HUES64 (cell line): ENCODE data around the gene TMPRSS13. TPM values are rescaled to one million over a fixed set of nuclear protein-coding genes. Genes with fewer than 3 reads are reported as not detected.
"Not testable (repeated sequence)": the region's sequence is repeated elsewhere in the genome, so short reads cannot be mapped to it uniquely, and the experiment has no call there.

Source experiments
- H3K27ac ChIP-seq: 2 replicates; pipeline ENCODE4 v1.7.0; 2013; ENCODE audit warnings: low read depth, low read length, inconsistent platforms
- H3K27me3 ChIP-seq: 2 replicates; pipeline ENCODE4 v1.6.1; 2013; ENCODE audit warnings: mild to moderate bottlenecking, low read length; ENCODE audit not compliant: insufficient read depth
- H3K36me3 ChIP-seq: 2 replicates; pipeline ENCODE4 v1.6.1; 2013; ENCODE audit warnings: mild to moderate bottlenecking, low read length; ENCODE audit not compliant: insufficient read depth
- H3K4me1 ChIP-seq: 2 replicates; pipeline ENCODE4 v1.6.1; 2013; ENCODE audit warnings: mild to moderate bottlenecking, low read length, moderate library complexity; ENCODE audit not compliant: insufficient read depth
- H3K4me3 ChIP-seq: 2 replicates; pipeline ENCODE4 v1.5.1; 2013; ENCODE audit warnings: mild to moderate bottlenecking, low read length, moderate library complexity
- H3K9ac ChIP-seq: 2 replicates; pipeline ENCODE4 v1.6.1; 2013; ENCODE audit warnings: mild to moderate bottlenecking, low read depth, low read length
- H3K9me3 ChIP-seq: 2 replicates; pipeline ENCODE4 v1.6.1; 2013; ENCODE audit warnings: low read depth, low read length; ENCODE audit not compliant: insufficient read depth
- WGBS: fragments of 150-250, 120-280 bp; methylation state at CpG from one replicate; pipeline ENCODE4 v1.1.7; 2013; ENCODE audit warnings: missing lambda C conversion rate; 5-methylcytosine and 5-hydroxymethylcytosine counted together
- polyA plus RNA-seq, 2 experiments: library from polyadenylated mRNA; stranded (reverse); fragments of 50-300 nt; gene quantifications; one replicate each; pipeline ENCODE4 v1.2.3, GENCODE V29; 2013

TMPRSS13 gene
- polyA plus RNA-seq (2013, experiment 1 of 2): 0.05 TPM
- 0.32 TPM for polyA plus RNA-seq (2013, experiment 2 of 2)

- Histone ChIP-seq H3K4me3 (peak within 1 kb of the TSS; percentile 13; the same call in 1 of the 2 replicates), H3K27me3 (peaks cover 4% of the 10 kb centered on the region; the same call in 1 of the 2 replicates), H3K36me3 (no peaks in the 10 kb centered on the region), H3K9me3 (no peaks in the 10 kb centered on the region), H3K4me1 (peaks cover 18% of the 10 kb centered on the region), H3K9ac (no peak within 1 kb of the TSS; the same call in 1 of the 2 replicates), H3K27ac (peak within 1 kb of the TSS; percentile 40; the same call in 1 of the 2 replicates)
- WGBS: 72% methylated on average over 11 of the region's 13 CpGs
Observed at GRCh38 chr11:117929142-117929915, at the start of gene TMPRSS13. Gene TMPRSS13 (minus strand): TSS chr11:117929402. CDS start chr11:117929307, 95 bp downstream.

- H3K4me3 ChIP-seq: no peak overlapping the region
- H3K27me3 ChIP-seq: peaks cover 2% of the 10 kb centered on the region; the same call in 1 of the 2 replicates
- WGBS: 88% methylated on average over 4 of the region's 4 CpGs
- no peak overlapping the region for H3K27ac ChIP-seq
- no peaks in the 10 kb centered on the region for H3K9me3 ChIP-seq
- no peaks in the 10 kb centered on the region for H3K36me3 ChIP-seq
- H3K4me1 ChIP-seq: peaks cover 3% of the 10 kb centered on the region; the same call in 1 of the 2 replicates
- H3K9ac ChIP-seq: no peak overlapping the region
Observed at GRCh38 chr11:117978991-117979390, 49.8 kb upstream of the TMPRSS13 start.

GRCh38 chr11:117978291-117978910, 49.2 kb upstream of the TMPRSS13 start:
- not testable (repeated sequence) for H3K27me3 ChIP-seq, H3K9ac ChIP-seq, H3K4me3 ChIP-seq, H3K27ac ChIP-seq, H3K9me3 ChIP-seq, H3K36me3 ChIP-seq, H3K4me1 ChIP-seq
- 96% methylated on average over 29 of the region's 36 CpGs for WGBS

- H3K9me3 ChIP-seq, H3K9ac ChIP-seq, H3K4me1 ChIP-seq, H3K27ac ChIP-seq, H3K27me3 ChIP-seq, H3K4me3 ChIP-seq, H3K36me3 ChIP-seq: not testable (repeated sequence)
- WGBS: 93% methylated on average over 23 of the region's 23 CpGs
Observed at GRCh38 chr11:117977612-117978264, 48.5 kb upstream of the TMPRSS13 start.

- peaks cover 3% of the 10 kb centered on the region; the same call in 1 of the 2 replicates for H3K4me1 ChIP-seq
- H3K9me3 ChIP-seq: no peaks in the 10 kb centered on the region
- H3K36me3 ChIP-seq: no peaks in the 10 kb centered on the region
- 94% methylated on average over 5 of the region's 5 CpGs for WGBS
- H3K4me3 ChIP-seq: no peak overlapping the region
- H3K27me3 ChIP-seq: no peaks in the 10 kb centered on the region
- no peak overlapping the region for H3K9ac ChIP-seq
- no peak overlapping the region for H3K27ac ChIP-seq
Observed at GRCh38 chr11:117977029-117977428, 47.8 kb upstream of the TMPRSS13 start.

- WGBS: 85% methylated on average over 4 of the region's 4 CpGs
- Histone ChIP-seq H3K27me3 (no peaks in the 10 kb centered on the region), H3K36me3 (no peaks in the 10 kb centered on the region)
Observed at GRCh38 chr11:117976445-117976844, 47.2 kb upstream of the TMPRSS13 start.

GRCh38 chr11:117973503-117973860, 44.3 kb upstream of the TMPRSS13 start:
- Histone ChIP-seq H3K4me1 (no peaks in the 10 kb centered on the region), H3K27me3 (0 out of 2 replicates have a peak, but pooled peaks cover 2% of the 10 kb centered on the region), H3K9ac (no peak overlapping the region), H3K4me3 (no peak overlapping the region), H3K27ac (no peak overlapping the region), H3K36me3 (no peaks in the 10 kb centered on the region), H3K9me3 (no peaks in the 10 kb centered on the region)
- WGBS: 95% methylated on average over 4 of the region's 4 CpGs

More at GRCh38 chr11:117976445-117976844, 47.2 kb upstream of the TMPRSS13 start:
- no peaks in the 10 kb centered on the region for H3K9me3 ChIP-seq
- no peak overlapping the region for H3K27ac ChIP-seq
- no peak overlapping the region for H3K9ac ChIP-seq
- H3K4me1 ChIP-seq: peaks cover 3% of the 10 kb centered on the region; the same call in 1 of the 2 replicates
- H3K4me3 ChIP-seq: no peak overlapping the region

GRCh38 chr11:117972629-117973502, 43.7 kb upstream of the TMPRSS13 start:
- Histone ChIP-seq H3K27ac (no peak overlapping the region), H3K27me3 (0 out of 2 replicates have a peak, but pooled peaks cover 2% of the 10 kb centered on the region), H3K9ac (no peak overlapping the region), H3K9me3 (no peaks in the 10 kb centered on the region), H3K4me1 (no peaks in the 10 kb centered on the region), H3K36me3 (no peaks in the 10 kb centered on the region), H3K4me3 (no peak overlapping the region)
- WGBS: 87% methylated on average over 9 of the region's 9 CpGs

- Histone ChIP-seq H3K27ac (no peak overlapping the region), H3K27me3 (0 out of 2 replicates have a peak, but pooled peaks cover 2% of the 10 kb centered on the region), H3K36me3 (no peaks in the 10 kb centered on the region), H3K9ac (no peak overlapping the region), H3K4me1 (no peaks in the 10 kb centered on the region), H3K4me3 (no peak overlapping the region), H3K9me3 (no peaks in the 10 kb centered on the region)
- 95% methylated on average over 10 of the region's 10 CpGs for WGBS
Observed at GRCh38 chr11:117972044-117972443, 42.8 kb upstream of the TMPRSS13 start.

- Histone ChIP-seq H3K36me3 (no peaks in the 10 kb centered on the region), H3K9ac (no peak overlapping the region), H3K4me1 (no peaks in the 10 kb centered on the region), H3K27me3 (0 out of 2 replicates have a peak, but pooled peaks cover 2% of the 10 kb centered on the region), H3K4me3 (no peak overlapping the region), H3K9me3 (no peaks in the 10 kb centered on the region), H3K27ac (no peak overlapping the region)
- WGBS: 88% methylated on average over 4 of the region's 4 CpGs
Observed at GRCh38 chr11:117970400-117971024, 41.3 kb upstream of the TMPRSS13 start.
